ENCODE measurements around the gene AGT.
"Not testable (repeated sequence)": the region's sequence is repeated elsewhere in the genome, so short reads cannot be mapped to it uniquely, and the experiment has no call there.

AGT gene

DNA sequence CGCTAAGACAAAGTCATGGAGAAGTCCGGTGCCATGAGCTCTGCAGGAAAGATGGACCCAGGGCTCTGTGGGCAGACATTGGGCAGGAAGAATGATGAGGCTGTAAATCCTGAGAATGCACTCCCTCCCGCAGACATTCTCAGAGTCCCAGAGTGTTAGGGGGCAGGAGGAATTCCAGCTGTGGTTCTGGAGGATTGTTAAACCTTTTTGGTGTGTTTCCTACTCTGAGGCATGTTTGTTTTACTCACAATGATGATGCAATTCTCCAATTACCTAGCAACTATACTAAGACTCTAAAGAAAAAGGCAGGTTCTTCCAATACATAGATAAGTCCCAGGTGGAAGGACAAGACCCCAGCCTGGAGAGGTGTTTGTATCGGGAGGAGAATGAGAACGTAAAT is 30.5 kb upstream of the AGT start:
- in situ Hi-C loops (cut with MboI; ENCODE audit: low sequenced_read_pairs) = no loop called here

DNA sequence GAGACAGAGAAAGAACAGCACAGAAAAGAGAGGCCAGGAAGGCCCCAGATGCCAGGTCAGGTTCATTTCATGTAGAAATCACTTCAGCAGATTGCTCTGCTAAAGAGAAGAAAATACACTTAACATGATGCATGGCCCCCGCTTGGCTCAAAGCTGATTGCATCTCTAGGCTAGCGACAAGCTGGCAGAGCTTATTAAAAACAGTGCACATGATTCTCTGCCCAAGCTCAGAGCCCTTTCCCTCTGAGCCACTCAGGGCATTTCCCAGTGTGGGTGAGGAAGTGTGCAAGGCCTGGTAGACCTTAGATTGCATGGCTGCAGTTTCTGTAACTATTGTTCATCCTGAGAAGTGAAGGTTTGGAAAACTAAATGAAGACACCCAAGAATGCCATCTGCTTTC is 30.0 kb upstream of the AGT start:
- in situ Hi-C loops (cut with MboI; ENCODE audit: low sequenced_read_pairs) = no loop called here

DNA sequence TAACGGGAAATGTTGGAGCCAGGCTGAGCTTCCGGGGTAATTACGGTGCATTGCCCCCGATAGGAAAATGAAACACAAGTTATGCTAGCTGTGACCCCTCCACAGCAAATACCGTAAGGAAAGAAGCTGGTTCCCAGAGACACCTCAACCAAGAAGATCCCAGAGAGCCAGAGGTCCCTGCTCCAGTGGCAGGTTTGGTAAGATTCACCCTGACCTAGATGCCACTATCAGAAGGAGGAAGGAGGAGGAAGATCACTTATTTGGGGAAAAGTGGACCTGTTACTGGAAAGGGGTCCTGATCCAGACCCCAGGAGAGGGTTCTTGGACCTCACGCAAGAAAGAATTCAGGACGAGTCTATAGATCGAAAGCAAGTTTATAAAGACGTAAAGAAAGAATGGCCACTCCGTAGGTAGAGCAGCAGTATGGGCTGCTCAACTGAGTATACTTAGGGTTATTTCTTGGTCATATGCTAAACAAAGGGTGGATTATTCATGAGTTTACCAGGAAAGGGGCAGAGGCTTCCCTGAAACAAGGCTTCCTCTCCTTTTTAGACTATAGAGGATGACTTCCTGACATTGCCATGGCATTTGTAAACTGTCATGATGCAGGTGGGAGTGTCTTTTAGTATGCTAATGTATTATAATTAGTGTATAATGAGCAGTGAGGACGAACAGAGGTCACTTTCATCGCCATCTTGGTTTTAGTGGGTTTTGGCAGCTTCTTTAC is 25.8 kb upstream of the AGT start:
- in situ Hi-C loops (cut with MboI; ENCODE audit: low sequenced_read_pairs) = no loop called here

DNA sequence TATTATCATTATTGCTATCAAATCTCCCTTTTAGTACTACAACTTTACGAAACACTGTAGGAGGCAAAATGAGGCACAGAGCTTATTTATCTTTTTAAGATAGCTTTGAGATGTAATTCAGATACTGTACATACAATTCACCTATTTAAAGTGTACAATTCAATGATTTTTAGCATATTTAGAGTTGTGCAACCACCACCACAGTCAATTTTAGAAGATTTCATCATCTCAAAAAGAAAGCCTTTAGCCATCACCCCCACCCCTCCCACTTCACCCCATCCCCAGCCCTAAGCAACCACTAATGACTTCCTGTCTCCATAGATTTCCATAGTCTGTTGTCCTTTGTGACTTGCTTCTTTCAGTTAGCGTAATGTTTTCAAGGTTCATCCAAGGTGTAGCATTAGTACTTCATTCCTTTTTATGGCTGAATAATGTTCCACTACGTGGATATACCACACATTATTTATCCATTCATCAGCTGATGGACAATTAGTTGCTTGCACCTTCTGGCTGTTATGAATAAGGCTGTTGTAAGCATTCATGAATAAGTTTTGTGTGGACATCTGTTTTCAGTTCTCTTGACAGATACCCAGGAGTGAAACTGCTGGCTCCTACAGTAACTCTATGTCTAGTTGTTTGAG is 23.8 kb upstream of the AGT start:
- in situ Hi-C loops (cut with MboI; ENCODE audit: low sequenced_read_pairs) = no loop called here

DNA sequence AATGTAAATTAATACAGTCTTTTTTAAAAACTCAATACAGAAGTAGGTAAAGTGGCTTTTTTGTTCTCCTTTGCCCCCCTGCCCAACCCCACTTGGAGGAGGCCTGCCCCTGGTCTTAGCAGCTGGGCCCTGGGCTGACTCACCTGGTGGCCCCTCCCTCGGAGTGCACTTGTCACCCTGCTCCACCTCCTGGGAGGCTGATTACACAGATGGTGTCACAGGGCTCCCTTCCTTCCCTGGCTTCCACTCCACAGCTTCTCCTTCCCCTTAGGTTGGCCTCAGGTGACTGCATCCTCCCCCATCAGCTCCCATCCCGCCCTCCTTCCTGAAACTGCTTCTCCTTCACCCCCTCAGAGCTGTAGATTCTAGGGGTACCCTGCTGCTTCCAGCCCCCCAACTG is 21.5 kb upstream of the AGT start:
- in situ Hi-C loops (cut with MboI; ENCODE audit: low sequenced_read_pairs) = no loop called here

DNA sequence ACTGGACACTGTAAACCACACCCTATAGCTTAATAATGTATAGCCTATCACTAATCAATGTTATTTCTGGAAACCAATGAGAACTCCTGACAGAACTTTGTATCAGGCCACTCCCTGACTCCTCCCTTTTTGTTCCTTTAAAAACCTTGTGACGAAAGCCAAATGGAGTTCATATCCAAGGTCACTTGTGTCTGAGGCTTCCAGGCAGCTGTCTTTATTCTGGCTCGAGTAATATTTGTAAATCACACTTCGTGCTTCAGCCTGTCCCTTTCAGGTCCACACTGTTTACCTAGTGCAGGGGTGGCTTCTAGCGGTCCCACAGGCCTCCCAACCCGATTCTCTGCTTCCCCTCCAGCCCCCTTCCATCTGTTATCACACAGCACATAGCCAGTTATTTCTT is 17.1 kb upstream of the AGT start:
- in situ Hi-C loops (cut with MboI; ENCODE audit: low sequenced_read_pairs) = no loop called here

DNA sequence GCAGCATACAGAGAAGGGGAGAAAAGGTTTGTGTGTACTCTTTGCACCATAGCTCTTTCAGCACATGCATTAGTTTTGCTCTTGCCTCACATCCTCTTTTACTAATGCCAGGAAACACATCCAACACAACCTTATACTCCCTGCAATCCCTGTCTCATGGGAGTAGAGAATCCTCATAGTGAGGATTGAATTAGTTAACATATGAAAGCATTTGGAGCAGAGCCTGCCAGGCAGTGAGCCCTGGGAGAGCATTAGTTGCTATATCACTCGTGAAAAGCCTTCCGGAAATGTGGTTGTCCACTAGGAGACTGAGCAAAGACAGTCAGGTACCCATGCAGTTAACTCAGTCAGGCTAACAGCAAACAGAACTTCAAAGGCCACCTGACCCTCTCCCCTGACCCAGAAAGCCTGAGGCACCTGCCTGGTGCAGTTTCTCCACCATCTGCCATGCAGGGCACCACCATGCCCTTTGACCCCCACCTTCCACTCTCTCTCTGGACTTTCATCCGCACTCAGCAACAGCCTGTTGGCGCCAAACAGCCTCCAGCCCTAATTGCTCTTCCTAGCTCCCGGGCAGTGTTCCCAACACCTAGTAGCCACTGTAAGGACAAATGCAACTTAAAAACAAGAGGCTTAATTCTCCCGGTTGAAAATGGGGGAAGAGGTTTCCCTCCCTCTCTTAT is 14.9 kb upstream of the AGT start:
- in situ Hi-C loops (cut with MboI; ENCODE audit: low sequenced_read_pairs) = no loop called here

DNA sequence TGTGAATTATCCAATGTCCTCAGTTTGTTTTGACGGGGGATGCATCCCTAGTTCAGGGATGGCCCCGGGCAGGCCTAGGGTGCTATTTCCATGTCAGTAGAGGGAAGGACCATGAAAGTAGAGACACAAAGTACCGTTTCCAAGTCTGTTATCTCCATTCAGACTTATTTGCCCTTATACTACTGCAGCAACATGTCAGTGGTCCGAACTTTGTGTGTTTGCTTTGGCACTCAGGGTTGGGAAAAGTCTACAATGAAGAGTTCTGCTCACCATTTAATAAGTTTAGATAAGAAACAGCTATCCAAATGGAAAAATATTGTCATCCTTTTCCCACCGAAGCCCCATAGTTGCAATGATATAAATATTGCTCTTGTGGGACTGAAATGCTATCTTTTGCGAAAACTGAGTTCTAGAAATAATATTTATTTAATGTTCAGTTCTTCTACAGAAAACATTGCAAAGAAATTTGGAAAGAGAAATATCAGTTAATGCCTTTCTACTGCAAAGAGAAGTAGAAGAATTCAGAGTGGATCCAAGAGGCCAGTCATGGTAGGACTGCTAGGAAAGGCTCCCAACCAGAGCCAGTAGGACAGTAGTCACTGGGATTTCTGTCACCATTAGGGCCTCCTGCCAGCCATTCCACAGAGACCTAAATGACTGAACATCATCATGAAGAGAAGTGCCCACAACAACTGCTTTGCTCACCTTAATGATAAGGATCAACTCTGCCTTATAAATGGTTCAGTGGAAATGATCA is 11.5 kb upstream of the AGT start:
- in situ Hi-C loops (cut with MboI; ENCODE audit: low sequenced_read_pairs) = no loop called here

DNA sequence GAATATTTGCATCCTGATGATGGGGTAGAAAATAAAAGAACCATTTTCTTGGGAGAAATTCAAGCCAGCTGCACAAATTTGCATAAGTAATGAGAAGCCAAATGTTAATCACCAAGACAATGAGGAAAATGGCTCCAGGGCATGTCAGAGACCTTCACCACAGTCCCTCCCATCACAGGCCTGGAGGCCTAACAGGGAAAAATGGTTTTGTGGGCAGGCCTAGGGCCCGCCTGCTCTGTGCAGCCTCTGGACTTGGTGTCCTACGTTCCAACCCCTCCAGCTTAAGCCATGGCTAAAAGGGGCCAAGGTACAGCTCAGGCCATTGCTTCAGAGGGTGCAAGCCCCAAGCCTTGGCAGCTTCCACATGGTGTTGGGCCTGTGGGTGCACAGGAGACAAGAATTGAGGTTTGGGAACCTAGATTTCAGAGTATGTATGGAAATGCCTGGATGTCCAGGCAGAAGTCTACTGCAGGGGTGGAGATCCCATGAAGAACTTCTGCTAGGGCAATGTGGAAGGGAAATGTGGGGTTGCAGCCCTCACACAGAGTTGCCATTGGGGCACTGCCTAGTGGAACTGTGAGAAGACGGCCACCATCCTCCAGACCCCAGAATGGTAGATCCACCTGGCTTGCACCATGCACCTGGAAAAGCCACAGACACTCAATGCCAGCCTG is 8.1 kb upstream of the AGT start:
- in situ Hi-C loops (cut with MboI; ENCODE audit: low sequenced_read_pairs) = not testable (repeated sequence)

DNA sequence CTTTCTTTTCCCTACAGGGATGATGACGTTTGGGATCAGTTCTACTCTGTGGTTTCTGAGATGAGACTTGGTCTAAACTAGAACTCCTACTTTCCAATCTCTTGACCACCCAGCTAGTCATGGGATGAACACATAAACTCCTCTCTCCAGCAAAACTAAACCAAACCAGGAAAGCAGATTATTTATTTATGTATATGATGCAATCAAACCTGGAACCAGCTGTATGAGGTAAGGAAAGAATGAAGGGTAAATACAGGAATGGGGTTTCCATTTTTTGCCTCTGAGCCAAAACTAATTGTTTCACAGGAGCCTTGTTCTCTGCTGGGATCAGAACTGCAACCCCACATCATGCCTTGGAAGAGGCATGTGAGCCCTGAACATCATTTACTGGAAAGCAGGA is 3.3 kb upstream of the AGT start:
- in situ Hi-C loops (cut with MboI; ENCODE audit: low sequenced_read_pairs) = no loop called here

DNA sequence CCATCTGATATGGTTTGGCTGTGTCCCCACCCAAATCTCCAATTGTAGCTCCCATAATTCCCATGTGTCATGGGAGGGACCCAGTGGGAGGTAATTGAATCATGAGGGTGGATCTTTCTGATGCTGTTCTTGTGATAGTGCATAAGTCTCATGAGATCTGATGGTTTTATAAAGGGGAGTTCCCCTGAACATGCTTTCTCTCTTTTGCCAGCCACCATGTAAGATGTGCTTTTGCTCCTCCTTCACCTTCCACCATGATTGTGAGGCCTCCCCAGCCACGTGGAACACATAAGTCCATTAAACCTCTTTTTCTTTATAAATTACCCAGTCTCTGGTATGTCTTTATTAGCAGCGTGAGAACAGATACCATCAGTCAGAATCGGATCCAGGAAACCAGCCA is 2.5 kb upstream of the AGT start:
- in situ Hi-C loops (cut with MboI; ENCODE audit: low sequenced_read_pairs) = not testable (repeated sequence)

DNA sequence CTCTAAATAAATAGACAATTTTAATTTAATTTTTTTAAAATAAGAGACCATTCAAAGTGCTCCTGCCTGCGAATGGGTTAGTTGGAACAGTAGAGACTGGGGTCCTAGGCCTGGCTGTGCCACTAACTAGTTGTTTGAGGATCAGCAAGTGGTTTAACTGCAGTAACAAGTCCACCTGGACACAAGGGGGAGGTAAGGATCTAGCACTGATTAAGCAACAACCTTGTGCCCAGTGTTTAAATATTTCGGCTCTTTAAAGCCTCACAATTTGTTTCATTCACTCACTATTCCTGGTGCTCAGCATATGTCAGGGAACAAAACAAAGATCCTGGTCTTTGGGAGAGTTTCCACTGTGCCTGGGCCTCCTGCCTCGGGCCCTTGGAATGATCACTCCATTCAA is 1.6 kb upstream of the AGT start:
- in situ Hi-C loops (cut with MboI; ENCODE audit: low sequenced_read_pairs) = no loop called here

DNA sequence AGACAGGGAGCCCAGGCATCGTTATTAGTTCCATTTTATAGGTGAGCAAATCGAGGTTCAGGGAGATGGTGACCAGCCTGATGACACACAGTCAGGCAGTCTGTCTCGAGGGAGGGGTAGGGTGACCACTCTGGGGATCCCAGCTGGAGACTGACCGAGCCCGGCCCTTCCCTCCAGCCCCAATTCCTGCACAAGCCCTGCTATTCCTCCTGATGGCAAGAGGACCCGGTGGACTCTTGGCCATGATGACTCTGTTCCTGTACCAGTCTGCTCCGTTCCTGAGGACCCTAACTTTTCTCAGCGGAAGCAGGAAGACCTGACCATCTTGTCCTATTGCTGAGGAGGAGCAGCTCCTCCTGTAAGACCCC is 391 bp downstream of the AGT start:
- in situ Hi-C loops (cut with MboI; ENCODE audit: low sequenced_read_pairs) = no loop called here

DNA sequence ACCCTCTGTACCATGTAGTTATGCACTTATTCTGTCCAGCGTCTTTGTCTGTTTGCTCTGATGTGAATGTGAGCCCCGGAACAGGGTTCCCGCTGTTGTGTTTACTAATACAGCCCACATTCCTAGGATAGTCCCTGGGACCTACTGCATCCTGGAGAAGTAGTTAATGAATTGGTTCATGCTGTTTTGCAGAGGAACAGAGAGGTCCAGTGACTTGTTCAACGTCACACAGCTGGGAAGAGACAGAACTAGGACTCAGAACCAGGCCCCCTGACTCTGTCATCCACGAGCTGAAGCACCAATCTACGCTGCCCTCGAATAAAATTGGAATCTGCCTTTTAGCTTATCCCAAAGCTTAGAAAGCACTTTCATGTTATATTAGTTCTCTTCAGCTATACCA is 784 bp downstream of the AGT start:
- in situ Hi-C loops (cut with MboI; ENCODE audit: low sequenced_read_pairs) = no loop called here

DNA sequence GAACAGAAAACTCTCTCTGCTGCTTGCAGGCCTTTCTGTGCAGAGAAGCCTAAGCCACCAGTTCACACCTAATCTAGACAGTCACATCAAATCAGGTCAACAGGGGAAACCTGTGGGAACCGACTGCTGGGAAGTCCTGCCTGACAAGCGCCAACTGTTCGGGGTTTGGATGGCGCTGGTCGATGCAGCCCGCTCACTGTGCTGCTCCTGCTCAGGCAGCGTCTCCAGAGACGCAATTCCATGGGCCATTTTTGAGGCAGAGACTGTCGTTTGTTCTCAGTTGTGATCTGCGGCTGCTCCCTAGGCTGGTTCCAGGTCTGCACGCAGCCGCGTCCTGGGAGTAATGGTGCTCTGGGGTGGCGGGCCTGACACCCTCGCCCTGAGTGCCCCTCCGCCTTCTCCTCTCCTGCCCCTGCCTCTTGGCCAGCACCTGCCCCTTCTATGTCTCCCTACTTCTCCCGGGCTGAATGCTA is 1.4 kb downstream of the AGT start:
- in situ Hi-C loops (cut with MboI; ENCODE audit: low sequenced_read_pairs) = no loop called here

DNA sequence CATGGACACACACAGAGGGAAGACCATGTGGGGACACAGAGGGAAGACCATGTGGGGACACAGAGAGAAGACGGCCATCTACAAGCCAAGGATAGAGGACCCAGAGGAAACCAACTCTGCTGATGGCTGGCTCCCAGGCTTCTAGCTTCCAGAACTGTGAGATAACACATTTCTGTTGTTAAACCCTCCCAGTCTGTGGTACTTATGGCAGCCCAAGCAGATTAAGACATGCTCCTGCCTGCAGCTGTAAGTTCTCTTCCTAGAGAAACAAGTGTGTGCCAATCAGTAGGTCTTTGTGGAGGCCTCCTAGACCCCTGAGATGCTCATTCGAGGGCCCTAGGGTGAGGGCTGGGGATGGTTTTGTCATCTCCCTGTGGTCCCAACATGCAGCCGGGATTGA is 2.7 kb downstream of the AGT start:
- in situ Hi-C loops (cut with MboI; ENCODE audit: low sequenced_read_pairs) = no loop called here

DNA sequence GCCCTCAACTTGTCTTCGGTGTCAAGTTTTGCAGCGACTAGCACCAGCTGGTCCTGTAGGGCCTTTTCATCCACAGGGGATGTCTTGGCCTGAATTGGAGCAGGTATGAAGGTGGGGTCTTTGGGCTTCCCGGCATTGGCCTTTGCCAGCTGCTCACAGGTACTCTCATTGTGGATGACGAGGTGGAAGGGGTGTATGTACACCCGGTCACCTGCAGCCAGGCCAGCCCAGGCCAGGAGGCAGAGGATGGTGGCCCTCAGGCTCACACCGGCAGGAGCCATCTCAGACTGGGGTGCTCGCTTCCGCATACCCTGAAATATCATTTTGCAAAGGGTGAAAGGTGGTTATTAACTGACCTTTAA is 3.4 kb downstream of the AGT start:
- in situ Hi-C loops (cut with MboI; ENCODE audit: low sequenced_read_pairs) = no loop called here

DNA sequence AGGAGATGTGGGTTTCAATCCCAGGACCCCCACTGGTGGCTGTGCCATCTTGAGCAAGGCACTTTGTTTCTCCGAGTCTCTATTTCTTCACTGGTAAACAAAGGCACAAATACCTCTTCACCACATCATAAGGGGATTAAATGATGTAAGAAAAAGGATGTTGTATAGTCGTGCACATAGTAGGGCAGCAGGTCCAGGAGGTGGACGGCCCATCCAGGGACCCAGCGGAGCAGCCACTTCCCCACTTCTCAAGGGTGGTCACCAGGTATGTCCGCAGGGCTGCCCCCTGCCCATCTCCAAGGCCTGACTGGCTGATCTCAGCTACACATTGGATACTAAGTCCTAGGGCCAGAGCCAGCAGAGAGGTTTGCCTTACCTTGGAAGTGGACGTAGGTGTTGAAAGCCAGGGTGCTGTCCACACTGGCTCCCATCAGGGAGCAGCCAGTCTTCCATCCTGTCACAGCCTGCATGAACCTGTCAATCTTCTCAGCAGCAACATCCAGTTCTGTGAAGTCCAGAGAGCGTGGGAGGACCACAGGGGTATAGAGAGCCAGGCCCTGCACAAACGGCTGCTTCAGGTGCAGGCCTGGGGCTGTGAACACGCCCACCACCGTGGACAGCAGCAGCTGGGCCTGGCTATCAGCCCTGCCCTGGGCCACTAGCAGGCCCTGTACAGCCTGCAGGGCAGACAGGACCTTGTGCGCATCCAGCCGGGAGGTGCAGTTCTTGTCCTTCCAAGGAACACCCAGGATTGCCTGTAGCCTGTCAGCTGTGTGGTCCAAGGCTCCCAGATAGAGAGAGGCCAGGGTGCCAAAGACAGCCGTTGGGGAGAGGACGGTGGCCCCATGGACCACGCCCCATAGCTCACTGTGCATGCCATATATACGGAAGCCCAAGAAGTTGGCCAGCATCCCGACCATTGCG is 4.0 kb downstream of the AGT start:
- in situ Hi-C loops (cut with MboI; ENCODE audit: low sequenced_read_pairs) = no loop called here

DNA sequence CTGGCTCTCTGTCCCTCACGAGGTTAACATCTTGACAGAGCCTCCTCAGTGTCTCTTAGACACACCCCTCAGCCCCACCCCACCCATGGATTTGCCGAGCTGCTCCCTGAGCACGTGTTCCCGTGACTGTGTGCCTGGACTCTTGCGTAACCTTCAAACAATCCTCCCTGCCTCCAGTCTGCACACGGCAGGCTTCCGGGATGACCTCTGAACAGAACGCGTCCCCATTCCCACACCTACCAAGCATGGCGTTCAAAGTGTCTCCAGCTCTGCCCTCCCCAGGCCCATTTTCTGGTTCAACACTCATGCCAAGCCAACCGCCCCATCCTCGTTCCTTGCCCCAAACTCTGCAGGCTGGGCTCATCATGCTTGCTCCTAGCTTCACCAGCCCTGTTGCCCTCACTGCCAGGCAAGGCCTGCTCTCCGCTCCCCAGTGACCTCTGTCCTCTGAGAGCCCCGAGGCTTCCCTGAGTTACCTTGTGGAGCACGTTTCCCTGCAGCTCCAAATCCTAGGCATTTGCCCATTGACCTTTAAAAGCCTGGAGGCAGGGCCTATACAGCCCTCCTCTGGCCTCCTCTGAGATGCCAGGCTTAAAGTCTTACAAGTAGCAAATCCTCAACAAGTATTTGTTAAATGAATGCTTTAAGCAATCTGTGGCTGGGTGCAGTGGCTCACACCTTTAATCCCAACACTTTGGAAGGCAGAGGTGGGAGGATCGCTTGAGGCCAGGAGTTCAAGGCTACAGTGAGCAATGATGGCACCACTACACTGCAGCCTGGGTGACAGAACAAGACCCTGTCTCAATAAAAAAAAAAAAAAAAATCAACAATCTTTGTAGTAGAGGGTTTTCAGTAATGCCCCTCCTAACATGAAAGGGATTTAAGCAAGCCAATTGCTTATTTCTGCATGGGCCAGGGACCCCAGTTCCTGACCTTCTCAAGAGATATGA is 5.0 kb downstream of the AGT start:
- in situ Hi-C loops (cut with MboI; ENCODE audit: low sequenced_read_pairs) = no loop called here

Measured in HL-60/S4 treated with phorbol 12-myristate 13-acetate at 8.2 ng/mL for 4 days and 3 days (cell line).